CD8-positive, alpha-beta memory T cell (primary cell): Measurements from ENCODE around the gene SZT2. TPM values are rescaled to one million over a fixed set of nuclear protein-coding genes. Genes with fewer than 3 reads are reported as not detected.

Source experiments
- CTCF ChIA-PET: fragments of 350-600 bp; sonication (Branson Sonifier 250); formaldehyde crosslinking; loops from one replicate; lab custom pipeline; 2021; ENCODE audit warnings: antibody characterized with exemption; lab: Charles Lee
- POLR2A ChIA-PET: fragments of 350-600 bp; sonication (Branson Sonifier 250); formaldehyde crosslinking; loops from one replicate; lab custom pipeline; 2021; ENCODE audit warnings: antibody characterized with exemption; lab: Charles Lee
- DNase-seq, 5 donors: peaks; one replicate each; pipeline versions ENCODE4 v3.0.0 to v3.0.0-alpha.2; 2020 to 2022; ENCODE audit warnings: mixed read lengths in 1 of 5
- H3K27ac ChIP-seq: one replicate; pipeline ENCODE4 v1.7.0; 2013; ENCODE audit warnings: low read depth, mild to moderate bottlenecking, low read length, moderate library complexity
- H3K27me3 ChIP-seq: 2 replicates; pipeline ENCODE4 v1.7.0; 2013; ENCODE audit warnings: low read length, mild to moderate bottlenecking; ENCODE audit not compliant: insufficient read depth, poor library complexity, severe bottlenecking
- H3K36me3 ChIP-seq: 2 replicates; pipeline ENCODE4 v1.7.0; 2013; ENCODE audit warnings: mild to moderate bottlenecking, low read length, moderate library complexity; ENCODE audit not compliant: insufficient read depth
- H3K4me1 ChIP-seq: 2 replicates; pipeline ENCODE4 v1.7.0; 2013; ENCODE audit warnings: mild to moderate bottlenecking, low read length, moderate library complexity; ENCODE audit not compliant: insufficient read depth
- H3K4me3 ChIP-seq: 2 replicates; pipeline ENCODE4 v1.7.0; 2013; ENCODE audit warnings: mild to moderate bottlenecking, low read length
- H3K9me3 ChIP-seq: 2 replicates; pipeline ENCODE4 v1.7.0; 2013; ENCODE audit warnings: mild to moderate bottlenecking, low read length
- H3K27ac Mint-ChIP-seq, 8 donors: one replicate each; pipeline ENCODE4 v1.8.0; 2020 to 2021; ENCODE audit warnings: mixed read lengths in 8 of 8, mild to moderate bottlenecking in 6 of 8, inconsistent platforms in 3 of 8, moderate library complexity in 3 of 8
- H3K27me3 Mint-ChIP-seq, 2 donors: one replicate each; pipeline ENCODE4 v1.8.0; 2020 to 2021; ENCODE audit warnings: mixed read lengths in 2 of 2, mild to moderate bottlenecking in 1 of 2, moderate library complexity in 1 of 2
- H3K36me3 Mint-ChIP-seq, 3 donors: one replicate each; pipeline ENCODE4 v1.8.0; 2020 to 2021; ENCODE audit warnings: mixed read lengths in 3 of 3, inconsistent platforms in 1 of 3, mild to moderate bottlenecking in 1 of 3
- H3K4me1 Mint-ChIP-seq, 3 donors: one replicate each; pipeline ENCODE4 v1.8.0; 2020 to 2021; ENCODE audit warnings: mixed read lengths in 3 of 3, inconsistent platforms in 1 of 3, mild to moderate bottlenecking in 1 of 3
- H3K4me3 Mint-ChIP-seq, 7 donors: one replicate each; pipeline ENCODE4 v1.8.0; 2020 to 2021; ENCODE audit warnings: mixed read lengths in 7 of 7, mild to moderate bottlenecking in 6 of 7, moderate library complexity in 4 of 7, inconsistent platforms in 2 of 7
- H3K9me3 Mint-ChIP-seq, 5 donors: one replicate each; pipeline ENCODE4 v1.8.0; 2020 to 2022; ENCODE audit warnings: mixed read lengths in 5 of 5, mild to moderate bottlenecking in 3 of 5, moderate library complexity in 2 of 5, inconsistent platforms in 1 of 5
- polyA plus RNA-seq: library from polyadenylated mRNA; unstranded; fragments of 300-500 nt; fragmentation: Illumina TruSeq; gene quantifications from one replicate; pipeline ENCODE4 v1.2.3, GENCODE V29; 2021
- total RNA-seq, 2 experiments: library from RNA; stranded (reverse); gene quantifications; one replicate each; pipeline ENCODE4 v1.2.3, GENCODE V29; 2021

The SZT2 gene
- total and polyA plus RNA-seq, 3 experiments from 2014 or later: 7.2 to 35.1 (median 34.4) TPM

DNA sequence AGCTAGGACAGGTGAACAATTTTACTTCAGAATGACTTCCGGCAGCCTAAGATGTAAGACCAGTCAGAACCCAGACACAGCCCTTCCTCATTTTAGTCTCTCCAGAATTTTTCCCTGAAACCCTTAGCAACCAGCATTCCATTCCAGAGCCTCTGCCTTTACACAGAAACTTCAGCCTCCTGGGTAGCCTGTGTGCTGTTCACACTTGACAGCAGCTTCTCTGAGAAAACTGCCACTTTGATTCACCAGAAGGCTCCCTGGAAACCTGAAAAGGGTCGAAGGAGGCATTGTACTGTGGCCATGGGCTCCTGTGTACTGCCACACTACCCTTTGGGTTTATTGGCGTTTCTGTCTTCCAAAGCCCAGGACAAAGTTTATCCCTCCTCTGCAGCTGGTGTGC is 46.7 kb downstream of the SZT2 start:
- ChIA-PET POLR2A (no interaction called here), CTCF (no interaction called here)
- H3K36me3 Mint-ChIP-seq: peaks cover 5 to 90% (median 17%) of the 10 kb centered on the region in 3 donors

DNA sequence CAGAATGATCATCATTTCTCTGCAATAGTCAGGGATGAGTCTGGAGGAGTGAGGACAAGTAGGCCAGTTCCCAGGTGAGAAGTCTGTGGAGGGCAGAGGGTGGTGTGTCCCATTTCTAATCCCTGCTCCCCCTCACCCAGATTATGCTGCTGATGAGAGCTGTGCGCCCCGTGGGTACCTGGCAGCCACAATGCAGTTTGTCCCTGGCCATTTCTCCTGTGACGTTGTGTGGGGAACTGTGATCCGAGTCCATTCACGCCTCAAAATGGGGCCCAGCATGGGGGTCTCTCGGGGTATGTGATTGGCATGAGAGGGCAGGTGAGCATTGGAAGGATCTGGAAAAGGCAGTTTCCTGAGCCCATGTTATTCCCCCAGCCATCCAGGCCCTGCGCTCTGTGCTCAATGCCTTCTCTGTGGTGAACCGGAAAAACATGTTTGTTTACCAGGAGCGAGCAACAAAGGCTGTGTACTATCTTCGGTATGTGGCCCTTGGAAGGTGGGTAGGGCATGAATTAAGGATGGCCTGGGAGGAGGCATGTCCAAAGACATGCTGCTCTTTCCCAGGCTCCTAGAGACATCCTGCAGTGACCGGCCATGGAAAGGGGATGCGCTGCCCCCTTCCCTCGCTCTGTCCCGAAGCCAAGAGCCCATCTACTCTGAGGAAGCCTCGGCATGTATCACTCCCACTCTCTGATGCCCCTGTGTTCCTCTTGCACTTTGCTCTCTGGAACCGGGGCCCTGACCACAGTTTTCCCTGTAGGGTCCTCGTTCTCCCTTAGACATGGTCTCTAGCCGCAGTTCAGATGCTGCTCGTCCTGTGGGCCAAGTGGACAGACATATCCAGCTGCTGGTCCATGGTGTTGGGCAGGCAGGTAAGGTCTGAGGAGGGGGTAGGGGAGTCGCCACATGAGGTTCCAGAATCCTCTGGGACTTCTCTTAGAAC is 47.6 kb downstream of the SZT2 start:
- DNase-seq: peak in 1 of 5 donors; percentile 5
- no peaks in the 10 kb centered on the region for H3K4me1 Mint-ChIP-seq
- no peak overlapping the region for H3K4me3 Mint-ChIP-seq
- no peaks in the 10 kb centered on the region for H3K9me3 ChIP-seq
- H3K36me3 ChIP-seq: peaks cover 30% of the 10 kb centered on the region
- H3K4me1 ChIP-seq: no peaks in the 10 kb centered on the region
- no peak overlapping the region for H3K4me3 ChIP-seq
- peaks cover 0 to 88% (median 12%) of the 10 kb centered on the region in 3 donors for H3K36me3 Mint-ChIP-seq
- peak overlapping the region in 1 of 8 donors; percentile 54 for H3K27ac Mint-ChIP-seq
- no peaks in the 10 kb centered on the region for H3K9me3 Mint-ChIP-seq
- H3K27me3 ChIP-seq: no peaks in the 10 kb centered on the region
- ChIA-PET CTCF (no interaction called here), POLR2A (no interaction called here)
- H3K27ac ChIP-seq: no peak overlapping the region
- no peaks in the 10 kb centered on the region for H3K27me3 Mint-ChIP-seq

More for the DNA sequence above, 46.7 kb downstream of the SZT2 start:
- H3K27me3 ChIP-seq: no peaks in the 10 kb centered on the region
- no peaks in the 10 kb centered on the region for H3K27me3 Mint-ChIP-seq
- H3K4me1 Mint-ChIP-seq: no peaks in the 10 kb centered on the region
- peaks cover 33% of the 10 kb centered on the region for H3K36me3 ChIP-seq
- no peak for DNase-seq
- H3K4me3 Mint-ChIP-seq: no peak overlapping the region
- H3K4me3 ChIP-seq: no peak overlapping the region
- no peaks in the 10 kb centered on the region for H3K9me3 ChIP-seq
- no peaks in the 10 kb centered on the region for H3K4me1 ChIP-seq
- peak overlapping the region in 4 of 8 donors; percentile 10 to 54 (median 16) for H3K27ac Mint-ChIP-seq
- H3K9me3 Mint-ChIP-seq: no peaks in the 10 kb centered on the region
- no peak overlapping the region for H3K27ac ChIP-seq

DNA sequence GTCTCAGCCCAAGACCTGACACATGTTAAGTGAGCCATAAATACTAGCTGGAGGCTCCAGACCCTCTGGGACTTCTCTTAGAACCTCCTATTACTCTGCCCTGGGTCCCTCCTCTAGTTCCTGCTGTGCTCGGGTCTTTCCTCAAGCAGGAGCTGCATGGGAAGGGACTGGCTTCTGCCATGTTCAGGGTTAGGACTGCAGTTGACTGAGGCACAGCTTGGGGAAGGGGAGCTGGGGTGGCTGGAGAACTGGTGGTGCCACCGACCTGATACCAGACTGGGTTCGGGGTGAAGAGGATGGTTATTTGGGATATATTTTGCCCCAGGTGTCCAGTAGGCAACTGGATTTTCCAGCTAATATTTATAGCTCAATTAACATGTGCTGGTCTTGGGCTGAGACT is 48.3 kb downstream of the SZT2 start:
- Histone ChIP-seq H3K36me3 (peaks cover 28% of the 10 kb centered on the region), H3K4me3 (no peak overlapping the region), H3K27me3 (no peaks in the 10 kb centered on the region), H3K27ac (no peak overlapping the region), H3K9me3 (no peaks in the 10 kb centered on the region), H3K4me1 (no peaks in the 10 kb centered on the region)
- no peaks in the 10 kb centered on the region for H3K27me3 Mint-ChIP-seq
- ChIA-PET POLR2A (no interaction called here), CTCF (no interaction called here)
- no peak overlapping the region for H3K27ac Mint-ChIP-seq
- no peaks in the 10 kb centered on the region for H3K9me3 Mint-ChIP-seq
- H3K36me3 Mint-ChIP-seq: peaks cover 0 to 88% (median 12%) of the 10 kb centered on the region in 3 donors
- no peak overlapping the region for H3K4me3 Mint-ChIP-seq
- no peak for DNase-seq
- no peaks in the 10 kb centered on the region for H3K4me1 Mint-ChIP-seq

DNA sequence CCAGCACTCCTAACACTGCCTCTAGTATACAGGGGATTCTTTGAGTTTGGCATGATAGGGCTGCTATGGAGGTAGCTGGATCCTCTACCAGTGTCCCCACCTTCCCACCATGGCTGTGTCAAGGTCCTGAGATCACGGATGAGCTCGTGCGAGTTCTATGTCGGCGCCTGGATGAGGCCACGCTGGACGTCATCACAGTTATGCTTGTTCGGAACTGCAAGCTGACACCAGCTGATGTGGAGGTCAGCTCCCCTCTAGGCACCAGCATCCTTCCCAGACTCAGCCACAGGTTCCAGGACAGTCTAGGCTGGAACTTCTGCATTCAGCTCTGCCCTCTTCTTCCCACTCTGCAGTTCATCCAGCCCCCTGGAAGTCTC is 48.9 kb downstream of the SZT2 start:
- Mint-ChIP-seq H3K36me3 (peaks cover 0 to 89% (median 10%) of the 10 kb centered on the region in 3 donors), H3K27ac (no peak overlapping the region), H3K4me3 (no peak overlapping the region), H3K4me1 (no peaks in the 10 kb centered on the region), H3K27me3 (no peaks in the 10 kb centered on the region), H3K9me3 (no peaks in the 10 kb centered on the region)
- Histone ChIP-seq H3K27me3 (no peaks in the 10 kb centered on the region), H3K4me1 (no peaks in the 10 kb centered on the region), H3K4me3 (no peak overlapping the region), H3K9me3 (no peaks in the 10 kb centered on the region), H3K27ac (no peak overlapping the region), H3K36me3 (peaks cover 30% of the 10 kb centered on the region)
- no peak for DNase-seq
- ChIA-PET CTCF (no interaction called here), POLR2A (no interaction called here)

DNA sequence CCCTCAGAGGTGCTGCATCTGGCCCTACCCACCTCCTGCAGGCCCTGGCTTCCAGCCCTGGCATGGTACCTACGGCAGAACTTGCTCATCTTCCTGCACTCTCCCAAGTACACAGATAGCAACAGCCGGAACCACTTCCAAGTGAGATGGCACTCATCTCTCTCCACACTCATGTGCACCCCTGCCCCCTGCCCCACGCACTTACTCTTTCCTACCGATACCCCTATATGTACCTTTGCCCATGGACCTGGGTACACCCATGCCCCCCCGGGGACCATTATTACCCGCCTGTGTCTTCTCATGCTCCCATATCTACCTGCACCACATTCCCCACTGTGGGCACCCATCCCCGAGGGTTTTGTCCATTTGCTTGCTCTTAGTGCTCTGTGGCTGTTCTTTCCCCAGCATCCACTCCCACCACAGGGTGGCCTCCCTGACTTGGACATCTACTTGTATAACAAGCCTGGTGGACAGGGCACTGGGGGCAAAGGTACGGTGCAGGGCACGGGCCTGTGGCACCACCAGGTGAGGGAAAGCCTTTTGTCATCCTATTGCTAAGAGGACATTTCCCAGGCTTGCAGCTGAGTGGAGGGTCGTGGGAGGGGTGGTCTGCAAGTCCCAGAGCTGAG is 49.4 kb downstream of the SZT2 start:
- H3K27me3 ChIP-seq: no peaks in the 10 kb centered on the region
- no peak overlapping the region for H3K27ac ChIP-seq
- H3K9me3 ChIP-seq: no peaks in the 10 kb centered on the region
- Mint-ChIP-seq H3K27ac (peak overlapping the region in 1 of 8 donors; percentile 64), H3K9me3 (no peaks in the 10 kb centered on the region), H3K36me3 (peaks cover 0 to 89% (median 11%) of the 10 kb centered on the region in 3 donors), H3K4me1 (no peaks in the 10 kb centered on the region), H3K4me3 (no peak overlapping the region), H3K27me3 (no peaks in the 10 kb centered on the region)
- ChIA-PET CTCF (no interaction called here), POLR2A (no interaction called here)
- H3K36me3 ChIP-seq: peaks cover 35% of the 10 kb centered on the region
- no peaks in the 10 kb centered on the region for H3K4me1 ChIP-seq
- H3K4me3 ChIP-seq: no peak overlapping the region
- DNase-seq: no peak

DNA sequence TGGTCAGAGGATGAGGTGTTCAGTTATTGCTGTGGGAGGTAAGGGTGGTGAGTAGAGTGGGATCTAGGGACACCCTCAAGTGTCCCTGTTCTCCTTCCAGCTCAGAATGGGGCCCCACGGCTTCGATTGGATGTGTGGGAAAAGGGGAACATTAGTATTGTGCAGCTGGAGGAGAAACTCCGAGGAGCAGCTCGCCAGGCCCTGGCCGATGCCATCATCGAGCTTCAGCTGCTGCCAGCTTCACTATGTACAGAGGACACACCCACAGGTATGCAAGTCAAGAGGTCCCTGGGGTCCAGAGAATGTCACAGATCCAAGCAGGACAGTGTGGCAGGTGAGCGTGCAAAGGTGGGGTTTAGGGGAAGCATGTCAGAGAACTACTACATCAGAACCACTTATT is 50.1 kb downstream of the SZT2 start:
- Histone ChIP-seq H3K4me1 (no peaks in the 10 kb centered on the region), H3K27ac (no peak overlapping the region), H3K27me3 (no peaks in the 10 kb centered on the region), H3K9me3 (no peaks in the 10 kb centered on the region), H3K36me3 (peaks cover 41% of the 10 kb centered on the region), H3K4me3 (no peak overlapping the region)
- H3K27ac Mint-ChIP-seq: peak overlapping the region in 1 of 8 donors; percentile 32
- no peaks in the 10 kb centered on the region for H3K9me3 Mint-ChIP-seq
- H3K27me3 Mint-ChIP-seq: no peaks in the 10 kb centered on the region
- H3K4me3 Mint-ChIP-seq: no peak overlapping the region
- CTCF ChIA-PET: no interaction called here
- DNase-seq: no peak
- no peaks in the 10 kb centered on the region for H3K4me1 Mint-ChIP-seq
- H3K36me3 Mint-ChIP-seq: peaks cover 0 to 89% (median 10%) of the 10 kb centered on the region in 3 donors
- POLR2A ChIA-PET: interaction anchor here (0.5 kb wide), 1 partner anchor 221 kb away, joined by 3 read pairs; no protein-coding TSS in a partner anchor

DNA sequence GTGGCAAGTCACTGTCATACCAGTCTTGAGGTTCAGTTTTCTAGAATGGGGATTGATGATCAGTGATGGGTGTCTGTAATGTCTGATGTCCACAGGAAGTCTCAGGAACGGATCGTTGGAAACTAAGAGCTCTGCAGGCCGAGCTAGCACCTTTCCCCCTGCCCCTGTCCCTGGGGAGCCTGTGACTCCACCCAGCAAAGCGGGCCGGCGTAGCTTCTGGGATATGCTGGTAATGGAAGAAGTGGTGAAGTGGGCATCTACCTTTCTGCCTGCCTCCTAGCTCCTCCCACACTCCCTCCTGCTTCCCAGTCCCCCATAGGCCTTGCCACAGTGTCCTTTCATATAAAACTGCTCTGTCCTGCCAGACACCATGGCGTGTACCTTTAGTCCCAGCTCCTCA is 50.7 kb downstream of the SZT2 start:
- ChIA-PET CTCF (no interaction called here), POLR2A (interaction anchor here (0.5 kb wide), 1 partner anchor 221 kb away, joined by 3 read pairs; no protein-coding TSS in a partner anchor)
- Mint-ChIP-seq H3K4me1 (no peaks in the 10 kb centered on the region), H3K4me3 (no peak overlapping the region), H3K27me3 (no peaks in the 10 kb centered on the region), H3K27ac (peak overlapping the region in 1 of 8 donors; percentile 79), H3K36me3 (peaks cover 0 to 89% (median 12%) of the 10 kb centered on the region in 3 donors), H3K9me3 (no peaks in the 10 kb centered on the region)
- H3K9me3 ChIP-seq: no peaks in the 10 kb centered on the region
- H3K27me3 ChIP-seq: no peaks in the 10 kb centered on the region
- DNase-seq: no peak
- H3K36me3 ChIP-seq: peaks cover 45% of the 10 kb centered on the region
- no peak overlapping the region for H3K27ac ChIP-seq
- no peaks in the 10 kb centered on the region for H3K4me1 ChIP-seq
- H3K4me3 ChIP-seq: no peak overlapping the region
